ENCODE measurements around the gene CYP2C19. TPM values are rescaled to one million over a fixed set of nuclear protein-coding genes. Genes with fewer than 3 reads are reported as not detected.

The CYP2C19 gene
- total and polyA plus RNA-seq, 9 of the 15 experiments (the other 6 are each of a cell fraction or from before 2014, with no cell fraction given), result not detected

DNA sequence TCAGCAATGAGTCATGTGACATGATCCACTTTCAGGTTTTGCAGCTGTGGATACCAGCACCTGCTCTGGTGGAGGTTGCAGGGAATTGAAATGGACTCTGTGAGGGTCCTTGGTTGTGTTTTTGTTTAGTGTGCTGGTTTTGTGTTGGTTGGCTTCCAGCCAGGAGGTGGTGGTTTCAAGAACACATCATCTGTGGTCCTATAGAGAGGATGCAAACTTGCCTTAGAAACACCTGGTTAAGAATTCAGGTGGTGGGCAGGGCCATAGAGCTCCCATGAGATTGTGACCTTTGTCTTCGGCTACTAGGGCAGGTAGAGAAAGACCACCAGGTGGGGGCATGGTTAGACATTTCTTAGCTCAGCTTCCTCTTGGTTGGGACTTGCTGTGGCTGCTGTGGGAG is 116.7 kb downstream of the CYP2C19 start:
- Histone ChIP-seq H3K4me1 (replicated peaks in 1 of 2; ENCODE audit: control insufficient read depth in 2 of 2, insufficient read depth in 2 of 2, low read length in 2 of 2) (no peaks in the 10 kb centered on the region), H3K4me2 (ENCODE audit: insufficient read depth, low read length) (no peak overlapping the region), H3K79me2 (ENCODE audit: control insufficient read depth, insufficient read depth, low read length) (no peaks in the 10 kb centered on the region), H3K36me3 (ENCODE audit: control insufficient read depth, insufficient read depth, low read length) (no peaks in the 10 kb centered on the region), H3K27me3 (ENCODE audit: control insufficient read depth in 2 of 2, insufficient read depth in 2 of 2, low read length in 2 of 2) (no peaks in the 10 kb centered on the region), H3K9me1 (ENCODE audit: control insufficient read depth, insufficient read depth, low read length) (no peaks in the 10 kb centered on the region), H3K9ac (ENCODE audit: insufficient read depth in 1 of 2, low read depth in 2 of 2, low read length in 2 of 2) (no peak overlapping the region), H4K20me1 (replicated peaks; ENCODE audit: control insufficient read depth, insufficient read depth, low read length) (no peaks in the 10 kb centered on the region), H3K9me3 (replicated peaks; ENCODE audit: control insufficient read depth, insufficient read depth, low read depth, low read length) (no peaks in the 10 kb centered on the region), H2AFZ (ENCODE audit: low read depth, low read length) (no peak overlapping the region), H3K4me3 (no peak overlapping the region), H3K27ac (ENCODE audit: extremely low read depth, low read depth, low read length) (no peak overlapping the region)
- intact Hi-C loops (cut with micrococcal nuclease) (no loop called here), in situ Hi-C loops (cut with MboI) (no loop called here)
- DNase-seq (ENCODE audit: extremely low read depth in 1 of 4, low spot score in 3 of 4) (no peak), ATAC-seq (no peak), FAIRE-seq (no peak)
- ChIA-PET CTCF (ENCODE audit: low intra/inter-chr PET ratio) (no interaction called here), POLR2A (no interaction called here)
- no TSS peak for BruUV-seq (replicated peaks)
- 18% methylated on average over 1 of the region's 1 CpG for WGBS (ENCODE audit: insufficient coverage, low coverage, missing lambda C conversion rate)
- no peak for TF ChIP-seq GTF2E2 (tag; IDR thresholded peaks at IDR 0.05)
- no peak for TF ChIP-seq SPI1 (IDR thresholded peaks at IDR 0.05; ENCODE audit: borderline replicate concordance, low read depth, low read length)
- no peak for TF ChIP-seq PHB (CRISPR knock-in tag; IDR thresholded peaks at IDR 0.05)
- no peak for TF ChIP-seq HNRNPK (IDR thresholded peaks at IDR 0.05; ENCODE audit: low read depth, low read length, poor library complexity, severe bottlenecking)
- TF ChIP-seq, protein P1, sequence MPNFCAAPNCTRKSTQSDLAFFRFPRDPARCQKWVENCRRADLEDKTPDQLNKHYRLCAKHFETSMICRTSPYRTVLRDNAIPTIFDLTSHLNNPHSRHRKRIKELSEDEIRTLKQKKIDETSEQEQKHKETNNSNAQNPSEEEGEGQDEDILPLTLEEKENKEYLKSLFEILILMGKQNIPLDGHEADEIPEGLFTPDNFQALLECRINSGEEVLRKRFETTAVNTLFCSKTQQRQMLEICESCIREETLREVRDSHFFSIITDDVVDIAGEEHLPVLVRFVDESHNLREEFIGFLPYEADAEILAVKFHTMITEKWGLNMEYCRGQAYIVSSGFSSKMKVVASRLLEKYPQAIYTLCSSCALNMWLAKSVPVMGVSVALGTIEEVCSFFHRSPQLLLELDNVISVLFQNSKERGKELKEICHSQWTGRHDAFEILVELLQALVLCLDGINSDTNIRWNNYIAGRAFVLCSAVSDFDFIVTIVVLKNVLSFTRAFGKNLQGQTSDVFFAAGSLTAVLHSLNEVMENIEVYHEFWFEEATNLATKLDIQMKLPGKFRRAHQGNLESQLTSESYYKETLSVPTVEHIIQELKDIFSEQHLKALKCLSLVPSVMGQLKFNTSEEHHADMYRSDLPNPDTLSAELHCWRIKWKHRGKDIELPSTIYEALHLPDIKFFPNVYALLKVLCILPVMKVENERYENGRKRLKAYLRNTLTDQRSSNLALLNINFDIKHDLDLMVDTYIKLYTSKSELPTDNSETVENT (CRISPR knock-in tag; IDR thresholded peaks at IDR 0.05), result no peak
- no peak for TF ChIP-seq KLF6 (CRISPR knock-in tag; IDR thresholded peaks at IDR 0.05; ENCODE audit: borderline replicate concordance)
- TF ChIP-seq YBX1 (IDR thresholded peaks at IDR 0.05), result no peak
- no peak for TF ChIP-seq FOXJ2 (tag; IDR thresholded peaks at IDR 0.05)
- no peak for TF ChIP-seq DPF2 (IDR thresholded peaks at IDR 0.05)
- TF ChIP-seq TCF7L2 (IDR thresholded peaks at IDR 0.05; ENCODE audit: low read depth, low read length), result no peak
- no peak for TF ChIP-seq ZNF592 (IDR thresholded peaks at IDR 0.05)
- no peak for TF ChIP-seq DMBX1 (CRISPR knock-in tag; IDR thresholded peaks at IDR 0.05; ENCODE audit: borderline replicate concordance)
- no peak for TF ChIP-seq TFAP4 (CRISPR knock-in tag; IDR thresholded peaks at IDR 0.05; ENCODE audit: borderline replicate concordance)
- no peak for TF ChIP-seq SMARCA4 (IDR thresholded peaks at IDR 0.05)
